Hypothalamus (tissue), 51 donors: ENCODE results near the gene SNX5.

ENCODE experiments used
- DNase-seq, 51 donors: peaks; one replicate each; lab custom pipeline; 2025; lab: John Stamatoyannopoulos, UW

Gene SNX5

GRCh38 chr20:17993546-17993945 lies 25.0 kb upstream of the SNX5 start:
- DNase-seq: no peak

GRCh38 chr20:17992847-17993513 lies 24.4 kb upstream of the SNX5 start:
- DNase-seq: no peak

DNA sequence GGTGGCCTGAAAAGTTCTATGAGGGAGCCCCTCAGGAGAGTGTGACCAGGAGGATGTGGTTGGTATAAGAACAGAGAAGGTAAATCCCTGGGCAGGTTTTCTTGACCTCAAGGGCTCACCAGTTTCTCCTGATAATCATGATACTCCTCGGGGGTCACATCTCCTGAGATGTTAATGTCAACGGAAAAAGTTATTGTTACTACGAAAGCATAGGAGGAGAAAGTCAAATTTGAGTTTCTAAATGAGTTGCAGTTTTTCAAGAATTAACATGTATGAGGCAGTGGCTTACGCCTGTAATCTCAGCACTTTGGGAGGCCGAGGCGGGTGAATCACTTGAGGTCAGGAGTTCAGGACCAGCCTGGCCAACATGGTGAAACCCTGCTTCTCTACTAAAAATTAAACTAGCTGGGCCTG lies 23.6 kb upstream of the SNX5 start:
- DNase-seq: no peak

DNA sequence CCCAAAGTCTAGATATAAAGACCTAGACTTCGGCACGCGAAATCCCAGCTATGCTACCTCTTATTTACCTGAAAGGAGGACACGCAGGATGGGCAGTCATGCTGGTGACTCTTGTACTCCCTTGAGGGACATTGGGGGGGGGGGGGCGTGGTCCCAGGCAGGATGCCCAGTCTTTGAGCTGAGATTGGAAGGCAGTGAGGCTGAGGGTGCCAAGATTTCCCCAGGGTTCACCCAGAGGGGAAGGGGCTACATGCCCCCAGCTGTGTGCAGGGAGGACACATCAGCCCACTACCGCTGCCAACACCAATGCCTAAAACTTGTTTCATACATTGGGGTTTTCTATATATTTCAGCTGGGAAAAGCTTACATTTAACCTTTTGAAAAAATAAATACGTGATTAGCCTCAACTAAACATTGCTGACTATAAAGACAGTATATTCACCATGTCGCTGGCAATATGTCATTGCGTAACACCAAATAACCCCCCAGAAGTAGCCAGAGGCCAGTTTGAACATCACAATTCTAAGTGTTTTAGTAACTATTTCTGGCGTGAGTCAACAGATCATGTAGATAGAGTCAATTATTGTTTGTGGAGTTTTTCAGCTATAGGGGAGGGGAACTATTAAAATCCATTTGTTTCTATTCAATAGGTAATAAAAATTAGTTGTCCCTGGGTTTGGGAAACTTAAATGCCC lies 21.8 kb upstream of the SNX5 start:
- DNase-seq: no peak

GRCh38 chr20:17987988-17988387 lies 19.4 kb upstream of the SNX5 start:
- no peak for DNase-seq

- DNase-seq: no peak
Observed at GRCh38 chr20:17985388-17986018, 16.9 kb upstream of the SNX5 start.

DNA sequence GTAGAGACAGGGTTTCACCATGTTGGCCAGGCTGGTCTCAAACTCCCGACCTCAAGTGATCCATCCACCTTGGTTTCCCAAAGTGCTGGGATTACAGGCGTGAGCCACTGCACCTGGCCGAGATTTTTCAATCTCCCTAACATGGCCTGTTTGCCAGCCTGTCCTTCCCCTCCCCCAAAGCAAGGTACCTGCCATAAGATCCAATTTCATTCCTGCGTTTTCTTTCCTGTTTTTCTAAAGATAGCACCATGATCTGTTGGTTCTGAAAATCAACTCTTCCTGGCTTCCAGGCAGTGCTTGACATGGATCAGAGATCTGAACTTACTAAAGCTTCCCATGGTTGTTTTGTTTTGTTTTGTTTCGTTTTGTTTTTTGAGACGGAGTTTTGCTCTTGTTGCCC lies 7.7 kb upstream of the SNX5 start:
- DNase-seq: no peak

DNA sequence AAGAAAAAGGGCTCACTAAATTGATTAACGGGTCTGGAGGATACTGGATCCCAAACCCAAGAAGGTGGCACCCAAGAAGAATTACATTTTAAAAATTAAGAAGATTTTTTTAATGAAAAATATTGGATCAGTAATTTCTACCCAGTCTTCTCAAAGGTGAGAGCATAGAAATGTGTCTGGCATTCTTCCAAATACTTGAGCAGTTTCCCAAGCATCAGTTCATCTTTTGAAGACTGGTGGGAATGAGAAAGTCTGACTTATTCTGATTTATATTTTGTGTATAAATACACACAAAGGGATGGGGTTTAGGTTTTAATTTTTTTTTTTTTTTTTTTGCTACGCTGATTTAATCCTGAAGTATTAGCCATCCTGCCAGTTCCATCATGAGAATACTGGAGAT lies 3.5 kb upstream of the SNX5 start:
- no peak for DNase-seq

DNA sequence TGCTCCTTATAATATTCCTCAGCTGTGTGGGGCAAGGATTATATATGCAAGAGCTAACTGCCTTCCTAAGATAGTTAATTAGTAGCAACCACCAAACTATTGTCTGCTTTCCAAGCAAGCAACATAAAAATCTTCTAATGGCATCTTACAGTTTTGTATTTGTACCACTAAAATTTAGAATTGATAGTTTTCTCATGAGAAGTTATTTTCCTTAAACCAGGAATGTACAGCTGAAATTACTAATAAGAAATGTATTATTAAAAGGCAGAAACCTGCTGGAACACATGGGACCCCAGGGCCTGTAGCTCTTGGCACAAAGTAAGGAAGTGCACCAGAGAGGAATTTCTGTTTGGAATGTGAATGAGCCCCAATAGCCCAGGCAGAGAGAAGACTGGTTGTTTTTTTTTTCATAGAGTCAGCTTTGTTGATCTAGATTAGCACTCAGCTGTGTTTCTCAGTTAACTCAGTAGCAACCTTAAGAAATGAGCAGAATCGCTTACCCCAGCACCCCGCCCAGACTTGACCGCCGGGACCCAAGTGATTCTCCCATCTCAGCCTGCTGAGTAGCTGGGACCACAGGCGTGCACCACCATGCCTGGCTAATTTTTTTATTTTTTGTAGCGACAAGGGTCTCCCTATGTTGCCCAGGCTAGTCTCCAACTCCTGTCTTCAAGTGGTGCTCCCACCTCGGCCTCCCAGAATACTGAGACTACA lies 2.9 kb upstream of the SNX5 start:
- no peak for DNase-seq

GRCh38 chr20:17969884-17970409 lies 1.4 kb upstream of the SNX5 start:
- DNase-seq: peak in 11 of 51 donors; percentile 5 to 68 (median 14)

GRCh38 chr20:17969278-17969883 lies 787 bp upstream of the SNX5 start:
- peak in 6 of 51 donors; percentile 23 to 52 (median 38) for DNase-seq

DNA sequence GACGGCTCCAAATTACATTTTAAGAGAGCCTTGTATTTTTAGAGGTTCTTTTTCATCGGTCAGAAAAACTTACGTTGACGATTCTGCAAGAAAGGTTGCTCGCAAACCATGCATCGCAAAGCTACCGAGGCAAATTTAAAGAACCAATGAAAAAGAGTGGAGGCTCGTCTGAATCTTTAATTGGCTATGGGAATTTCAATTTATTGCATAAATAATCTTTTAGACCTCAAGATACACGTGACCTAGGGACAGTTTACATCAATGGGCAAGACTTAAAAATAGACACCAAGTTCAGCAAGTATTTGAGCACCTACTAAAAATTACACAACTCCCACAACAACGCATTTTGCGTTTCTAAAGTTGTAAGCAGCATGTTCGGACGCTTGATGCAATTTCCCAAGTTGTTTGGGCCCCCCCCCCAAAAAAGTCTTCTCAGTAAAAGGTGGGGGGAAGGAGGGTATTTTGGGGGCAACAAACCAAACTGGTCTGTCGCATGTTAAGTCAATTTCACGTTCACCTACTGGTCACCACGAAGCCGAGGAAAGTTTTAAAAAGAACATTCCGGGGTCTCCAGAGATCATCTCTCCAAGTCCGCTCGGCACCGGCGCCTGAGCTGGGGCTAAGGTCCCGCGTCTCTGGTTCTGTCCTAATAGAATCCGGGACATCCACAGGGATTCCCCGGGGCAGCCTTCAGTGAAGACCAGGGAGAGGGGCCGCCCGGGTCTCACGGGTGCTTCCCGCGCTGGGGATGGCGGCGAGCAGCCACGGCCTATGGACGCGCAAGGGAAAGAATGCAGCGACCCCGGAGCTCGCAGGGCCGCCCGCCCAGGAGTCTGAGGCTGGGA lies 851 bp downstream of the SNX5 start:
- DNase-seq: peak in 10 of 51 donors; percentile 42 to 72 (median 50)

DNA sequence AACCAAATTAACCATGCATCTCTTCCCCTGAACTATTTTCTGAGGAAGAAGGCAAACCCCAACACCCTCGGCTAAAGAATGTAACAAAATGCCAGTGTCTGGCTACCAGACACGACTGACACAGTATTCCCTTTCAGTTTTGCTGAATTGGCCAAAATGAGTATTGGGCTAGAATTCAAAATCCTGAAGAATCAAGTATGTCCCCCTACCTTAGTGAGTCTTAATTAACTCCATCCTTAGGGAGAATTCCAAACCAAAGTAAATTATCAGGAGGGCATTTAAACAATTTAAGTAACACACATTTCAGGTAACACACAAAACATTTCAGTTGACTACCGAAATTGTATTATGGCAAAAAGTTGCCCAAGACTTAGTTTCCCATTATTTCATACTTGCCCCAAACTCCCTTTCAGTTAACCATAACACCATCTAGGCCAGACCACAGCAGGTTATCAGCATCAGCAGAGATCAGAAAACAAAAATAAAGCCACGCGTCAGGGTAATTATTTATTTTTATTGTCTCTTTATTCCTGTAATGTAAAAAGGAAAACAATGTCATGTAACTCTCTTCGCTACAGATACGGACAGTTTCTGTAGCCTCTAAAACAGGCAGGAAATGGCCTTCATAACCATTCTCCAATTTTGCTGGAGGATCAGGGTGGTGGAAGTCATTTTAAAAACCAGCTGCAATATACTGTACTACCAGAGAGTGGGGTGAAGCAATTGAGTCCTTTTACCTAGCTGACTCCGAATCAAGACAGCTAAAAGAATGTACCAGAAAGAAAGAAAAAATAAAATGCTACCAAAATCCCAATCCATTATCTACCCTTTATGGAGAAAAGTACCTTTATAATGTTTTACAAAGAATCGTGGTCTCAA lies 1.9 kb downstream of the SNX5 start:
- no peak for DNase-seq

- no peak for DNase-seq
Observed at GRCh38 chr20:17965042-17965697, 3.4 kb downstream of the SNX5 start.

GRCh38 chr20:17964632-17965031 lies 4.0 kb downstream of the SNX5 start:
- no peak for DNase-seq

DNA sequence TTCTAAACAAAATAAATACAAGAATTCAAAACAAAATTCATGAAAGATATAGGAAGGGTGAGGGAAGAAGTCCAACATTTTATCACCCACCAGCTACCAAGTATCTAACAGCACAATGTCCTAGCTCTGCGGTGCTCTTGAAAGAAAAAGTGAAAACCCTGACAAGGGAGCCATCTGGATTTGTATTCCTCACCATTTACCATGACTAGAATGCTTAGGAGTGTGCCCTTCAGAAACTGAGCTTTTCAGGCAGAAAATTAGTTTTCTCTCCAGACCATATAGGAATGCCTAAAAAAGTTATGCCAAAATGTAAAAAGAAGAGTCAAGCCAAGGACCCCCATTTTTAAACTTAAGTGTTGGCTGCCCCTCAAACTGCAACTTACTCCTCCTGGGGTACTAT lies 4.5 kb downstream of the SNX5 start:
- no peak for DNase-seq

DNA sequence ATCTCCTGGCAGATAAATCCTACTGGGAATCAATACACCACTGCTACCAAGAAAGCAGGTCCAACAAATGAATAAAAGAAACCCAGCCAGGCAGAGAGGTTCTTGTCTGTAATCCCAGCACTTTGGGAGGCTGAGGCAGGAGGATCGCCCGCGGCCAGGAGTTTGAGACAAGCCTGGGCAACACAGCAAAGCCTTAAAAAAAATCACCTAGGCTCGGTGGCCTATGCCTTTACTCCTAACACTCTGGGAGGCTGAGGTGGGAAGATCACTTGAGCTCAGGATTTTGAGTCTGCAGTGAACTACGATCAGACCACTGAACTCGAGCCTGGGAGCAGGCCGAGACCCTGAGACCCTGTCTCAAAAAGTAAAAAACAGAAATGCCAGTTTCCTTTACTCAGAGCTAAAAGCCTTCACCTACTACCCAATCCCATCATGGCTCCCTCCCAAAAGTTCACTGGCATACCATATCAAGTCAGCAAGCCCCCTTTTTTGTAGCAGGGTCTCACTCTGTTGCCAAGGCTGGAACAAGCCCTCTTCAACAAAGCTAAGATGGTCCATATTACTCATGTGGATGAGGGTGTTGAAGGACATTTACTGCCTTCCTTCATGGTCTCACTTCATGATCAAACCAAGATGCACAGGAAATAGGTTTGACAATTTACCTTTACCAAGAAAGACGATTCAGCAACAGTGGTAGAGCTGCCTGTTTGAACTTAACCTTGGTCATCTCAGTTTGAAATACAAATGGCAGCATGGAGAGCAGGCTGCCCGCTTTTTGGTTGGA lies 5.3 kb downstream of the SNX5 start:
- no peak for DNase-seq
